ENCODE results near the gene PFKL.

DNA sequence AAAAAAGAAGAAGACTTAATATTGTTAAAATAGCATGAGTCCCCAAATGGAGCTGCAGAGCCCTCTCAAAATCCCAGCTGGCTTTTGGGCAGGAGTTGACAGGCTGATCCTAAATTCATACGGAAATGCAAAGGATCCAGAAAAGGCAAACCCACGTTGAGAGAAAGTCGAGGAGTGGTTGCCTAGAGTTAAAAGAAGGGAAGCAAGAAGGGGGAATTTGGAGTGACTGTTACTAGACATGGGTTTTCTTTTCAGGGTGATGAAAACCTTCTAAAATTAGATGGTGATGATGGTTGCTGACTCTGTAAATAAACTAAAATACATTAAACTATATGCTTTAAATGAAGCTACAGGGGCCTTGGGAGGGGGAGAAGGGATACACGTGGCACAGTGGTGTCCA is 39.8 kb upstream of the PFKL start:
- TF ChIP-seq EZH2 (IDR thresholded peaks at IDR 0.05; ENCODE audit: insufficient read depth, poor library complexity, severe bottlenecking) (no peak), EZH2phosphoT487 (IDR thresholded peaks at IDR 0.05; ENCODE audit: insufficient read depth, low read depth) (no peak)
